B cell (primary cell): ENCODE results near the gene HS1BP3.

Source experiments
- EZH2 ChIP-seq: IDR thresholded peaks from 2 replicates; pipeline ENCODE4 v1.6.1; 2012; ENCODE audit warnings: borderline replicate concordance, low read depth, mild to moderate bottlenecking, moderate library complexity, low read length; ENCODE audit not compliant: insufficient read depth, poor library complexity, severe bottlenecking
- TF ChIP-seq, protein P1 (sequence below): fragments of 200-600 bp; IDR thresholded peaks from one replicate; pipeline ENCODE4 v1.8.0; 2022; ENCODE audit warnings: antibody characterized with exemption, mild to moderate bottlenecking

DNA sequence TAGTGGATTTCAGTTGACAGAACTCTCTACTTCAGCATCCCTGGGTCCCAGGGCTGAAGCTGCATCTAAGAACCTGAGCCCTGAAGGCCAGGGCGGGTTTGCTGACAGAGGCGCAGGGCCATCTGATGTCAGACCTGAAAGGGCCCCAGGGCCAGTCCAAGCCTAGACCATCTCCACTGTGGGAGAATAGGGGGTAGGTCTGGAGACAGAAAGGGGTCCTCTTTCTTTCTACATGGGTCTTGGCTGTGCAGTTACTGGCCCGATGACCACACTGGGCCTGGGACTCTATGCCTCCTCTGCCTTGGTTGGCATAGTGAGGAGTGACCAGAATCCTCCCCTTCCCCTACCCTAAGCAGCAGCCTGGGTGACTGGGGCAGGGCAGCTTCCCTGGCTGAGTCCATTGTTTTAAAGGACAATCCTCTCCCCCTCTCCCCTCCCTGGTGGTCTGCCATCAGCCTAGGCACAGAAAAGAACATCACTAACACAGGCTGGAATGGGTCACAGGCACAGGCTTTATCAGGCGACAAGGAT, 34.5 kb downstream of the HS1BP3 start:
- TF ChIP-seq, protein P1, sequence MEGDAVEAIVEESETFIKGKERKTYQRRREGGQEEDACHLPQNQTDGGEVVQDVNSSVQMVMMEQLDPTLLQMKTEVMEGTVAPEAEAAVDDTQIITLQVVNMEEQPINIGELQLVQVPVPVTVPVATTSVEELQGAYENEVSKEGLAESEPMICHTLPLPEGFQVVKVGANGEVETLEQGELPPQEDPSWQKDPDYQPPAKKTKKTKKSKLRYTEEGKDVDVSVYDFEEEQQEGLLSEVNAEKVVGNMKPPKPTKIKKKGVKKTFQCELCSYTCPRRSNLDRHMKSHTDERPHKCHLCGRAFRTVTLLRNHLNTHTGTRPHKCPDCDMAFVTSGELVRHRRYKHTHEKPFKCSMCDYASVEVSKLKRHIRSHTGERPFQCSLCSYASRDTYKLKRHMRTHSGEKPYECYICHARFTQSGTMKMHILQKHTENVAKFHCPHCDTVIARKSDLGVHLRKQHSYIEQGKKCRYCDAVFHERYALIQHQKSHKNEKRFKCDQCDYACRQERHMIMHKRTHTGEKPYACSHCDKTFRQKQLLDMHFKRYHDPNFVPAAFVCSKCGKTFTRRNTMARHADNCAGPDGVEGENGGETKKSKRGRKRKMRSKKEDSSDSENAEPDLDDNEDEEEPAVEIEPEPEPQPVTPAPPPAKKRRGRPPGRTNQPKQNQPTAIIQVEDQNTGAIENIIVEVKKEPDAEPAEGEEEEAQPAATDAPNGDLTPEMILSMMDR = no peak
- TF ChIP-seq EZH2 = no peak
